ENCODE data around the gene RACK1. TPM values are rescaled to one million over a fixed set of nuclear protein-coding genes. Genes with fewer than 3 reads are reported as not detected.

RACK1 gene
- total and polyA plus RNA-seq, 2 donors (not counting 3 experiments of a cell fraction or from before 2014, with no cell fraction given) = 1,910 to 5,629 TPM

DNA sequence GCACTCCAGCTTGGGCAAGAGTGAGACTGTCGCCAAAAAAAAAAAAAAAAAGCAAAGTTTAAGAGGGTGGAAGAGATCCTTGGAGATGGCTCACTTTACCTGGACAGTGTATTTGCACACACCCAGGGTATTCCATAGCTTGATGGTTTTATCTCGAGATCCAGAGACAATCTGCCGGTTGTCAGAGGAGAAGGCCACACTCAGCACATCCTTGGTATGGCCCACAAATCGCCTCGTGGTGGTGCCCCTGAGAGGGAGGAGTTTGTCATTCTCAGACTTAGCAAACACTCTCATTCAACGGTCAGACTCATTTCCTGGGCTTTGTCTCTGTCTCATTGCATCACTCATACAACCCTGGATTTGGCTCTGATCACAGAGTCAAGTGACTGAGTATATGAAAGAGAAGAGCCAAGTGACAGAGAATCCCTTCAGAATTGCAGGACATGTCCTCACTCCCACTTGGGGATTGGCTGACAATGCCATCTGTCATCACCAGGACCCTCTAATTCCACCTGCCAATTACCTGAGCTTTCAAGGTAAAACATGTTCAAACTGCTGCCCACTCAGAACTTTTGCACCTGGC lies 2.2 kb downstream of the RACK1 start:
- CTCF ChIA-PET = interaction anchor here (1.6 kb wide), 1 partner anchor 18 kb away, joined by 4 read pairs; the partner anchor contains the start of gene TRIM41
- intact Hi-C loops (cut with micrococcal nuclease) = loop anchor here (5.0 kb wide), 1 partner anchor 1544 kb away; the partner anchor contains the start of gene CANX
- Histone ChIP-seq H3K9me1 (replicated peaks; ENCODE audit: control insufficient read depth, extremely low read depth, insufficient read depth, low read length) (no peaks in the 10 kb centered on the region), H3K4me3 (replicated peaks in 1 of 3; ENCODE audit: insufficient read depth in 1 of 3, low read depth in 1 of 3, low read length in 3 of 3) (peak overlapping the region in 1 of 3 experiments; percentile 89), H2AFZ (ENCODE audit: low read depth, low read length) (no peak overlapping the region), H3K27me3 (ENCODE audit: control insufficient read depth in 2 of 2, insufficient read depth in 2 of 2, low read length in 2 of 2) (no peaks in the 10 kb centered on the region), H3K4me2 (ENCODE audit: insufficient read depth, low read length) (peak overlapping the region; percentile 87), H3K79me2 (ENCODE audit: control insufficient read depth, insufficient read depth, low read length) (peaks cover 62% of the 10 kb centered on the region), H3K9ac (replicated peaks; ENCODE audit: extremely low read depth, insufficient read depth, low read length) (peak overlapping the region; percentile 91), H3K9me3 (replicated peaks; ENCODE audit: control insufficient read depth, insufficient read depth, low read length) (no peaks in the 10 kb centered on the region), H3K4me1 (ENCODE audit: control insufficient read depth, extremely low read depth, insufficient read depth, low read length) (peaks cover 30% of the 10 kb centered on the region), H3K36me3 (ENCODE audit: control insufficient read depth in 2 of 2, extremely low read depth in 1 of 2, insufficient read depth in 2 of 2, low read length in 2 of 2) (peaks cover 36 to 41% of the 10 kb centered on the region in 2 experiments), H3K27ac (ENCODE audit: insufficient read depth, low read depth, low read length) (peak overlapping the region; percentile 91), H4K20me1 (replicated peaks; ENCODE audit: control insufficient read depth, extremely low read depth, insufficient read depth, low read length) (peaks cover 6% of the 10 kb centered on the region)
- FAIRE-seq (peak; percentile 98), DNase-seq (ENCODE audit: low read depth, low spot score) (peak; percentile 83)
- dilution Hi-C loops (cut with MboI; ENCODE audit: extremely low pct_ligation_motif_present, low sequenced_read_pairs) = no loop called here
- peak; percentile 73 for TF ChIP-seq POLR2AphosphoS5 (IDR thresholded peaks at IDR 0.05; ENCODE audit: insufficient read depth, low read depth, low read length)
- TF ChIP-seq POLR2A (IDR thresholded peaks at IDR 0.05; ENCODE audit: low read depth, low read length) = peak; percentile 14
- no peak for TF ChIP-seq EZH2 (IDR thresholded peaks at IDR 0.05; ENCODE audit: borderline replicate concordance, low read depth, low read length, severe bottlenecking)
- TF ChIP-seq FOS (IDR thresholded peaks at IDR 0.05; ENCODE audit: borderline replicate concordance, insufficient read depth, low read length) = peak; percentile 16
- TF ChIP-seq, protein P1, sequence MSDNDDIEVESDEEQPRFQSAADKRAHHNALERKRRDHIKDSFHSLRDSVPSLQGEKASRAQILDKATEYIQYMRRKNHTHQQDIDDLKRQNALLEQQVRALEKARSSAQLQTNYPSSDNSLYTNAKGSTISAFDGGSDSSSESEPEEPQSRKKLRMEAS (IDR thresholded peaks at IDR 0.05; ENCODE audit: insufficient read depth, insufficient read length) = peak; percentile 55
- peak; percentile 57 for TF ChIP-seq JUN (IDR thresholded peaks at IDR 0.05; ENCODE audit: borderline replicate concordance, insufficient read depth, insufficient read length, low read depth)
- TF ChIP-seq, protein P2, sequence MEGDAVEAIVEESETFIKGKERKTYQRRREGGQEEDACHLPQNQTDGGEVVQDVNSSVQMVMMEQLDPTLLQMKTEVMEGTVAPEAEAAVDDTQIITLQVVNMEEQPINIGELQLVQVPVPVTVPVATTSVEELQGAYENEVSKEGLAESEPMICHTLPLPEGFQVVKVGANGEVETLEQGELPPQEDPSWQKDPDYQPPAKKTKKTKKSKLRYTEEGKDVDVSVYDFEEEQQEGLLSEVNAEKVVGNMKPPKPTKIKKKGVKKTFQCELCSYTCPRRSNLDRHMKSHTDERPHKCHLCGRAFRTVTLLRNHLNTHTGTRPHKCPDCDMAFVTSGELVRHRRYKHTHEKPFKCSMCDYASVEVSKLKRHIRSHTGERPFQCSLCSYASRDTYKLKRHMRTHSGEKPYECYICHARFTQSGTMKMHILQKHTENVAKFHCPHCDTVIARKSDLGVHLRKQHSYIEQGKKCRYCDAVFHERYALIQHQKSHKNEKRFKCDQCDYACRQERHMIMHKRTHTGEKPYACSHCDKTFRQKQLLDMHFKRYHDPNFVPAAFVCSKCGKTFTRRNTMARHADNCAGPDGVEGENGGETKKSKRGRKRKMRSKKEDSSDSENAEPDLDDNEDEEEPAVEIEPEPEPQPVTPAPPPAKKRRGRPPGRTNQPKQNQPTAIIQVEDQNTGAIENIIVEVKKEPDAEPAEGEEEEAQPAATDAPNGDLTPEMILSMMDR (IDR thresholded peaks at IDR 0.05; ENCODE audit: extremely low read depth in 1 of 2, insufficient read depth in 1 of 2, low read depth in 1 of 2, low read length in 2 of 2) = no peak
- peak; percentile 31 for TF ChIP-seq MYC (IDR thresholded peaks at IDR 0.05; ENCODE audit: low read depth, low read length)
- TF ChIP-seq GATA2 (IDR thresholded peaks at IDR 0.05; ENCODE audit: insufficient read depth, insufficient read length, low read depth, low read length) = no peak
- BruUV-seq (replicated peaks) = no TSS peak
- POLR2A ChIA-PET = no interaction called here

Data from endothelial cell of umbilical vein (primary cell).